Epidermal melanocyte (primary cell): ENCODE measurements around the gene RBM15.

Source experiments
- DNase-seq: peaks from one replicate; pipeline ENCODE4 v3.0.0; 2011; ENCODE audit warnings: low spot score; ENCODE audit not compliant: insufficient read length

RBM15 gene

GRCh38 chr1:110319332-110320167, 19.6 kb upstream of the RBM15 start:
- no peak for DNase-seq

DNA sequence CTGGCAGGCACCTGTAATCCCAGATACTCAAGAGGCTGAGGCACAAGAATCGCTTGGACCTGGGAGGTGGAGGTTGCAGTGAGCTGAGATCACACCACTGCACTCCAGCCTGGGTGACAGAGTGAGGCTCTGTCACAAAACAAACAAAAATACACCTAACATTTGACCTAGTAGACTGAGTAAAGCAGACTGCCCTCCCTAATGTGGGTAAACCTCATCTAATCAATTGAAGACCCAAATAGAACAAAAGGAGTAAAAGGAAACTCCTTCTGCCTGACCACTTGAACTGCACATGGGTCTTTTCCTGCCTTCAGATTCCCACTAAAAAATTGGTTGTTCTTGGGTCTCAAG, 19.0 kb upstream of the RBM15 start:
- no peak for DNase-seq

- DNase-seq, result no peak
These were observed 18.1 kb upstream of the RBM15 start for GRCh38 chr1:110321045-110321444.

DNA sequence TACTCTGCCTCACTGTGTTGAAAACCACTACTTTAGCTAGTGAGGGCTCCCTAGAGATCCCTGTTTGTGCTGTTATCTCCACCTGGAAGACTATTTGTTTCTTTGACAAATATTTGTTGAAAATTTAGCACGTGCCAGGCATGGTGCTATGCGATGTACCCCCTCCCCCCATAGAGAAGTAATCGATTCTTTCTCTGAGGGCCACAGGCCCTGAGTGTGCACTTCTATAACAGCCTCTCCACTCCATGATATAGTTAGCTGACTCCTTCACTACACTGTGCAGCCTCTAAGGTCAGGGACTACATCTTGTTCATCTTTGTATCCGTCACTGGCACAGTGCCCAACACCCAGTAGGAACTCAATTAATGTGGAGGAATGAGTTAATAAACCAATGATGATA, 17.3 kb upstream of the RBM15 start:
- no peak for DNase-seq

GRCh38 chr1:110324667-110325066, 14.5 kb upstream of the RBM15 start:
- no peak for DNase-seq

GRCh38 chr1:110326826-110327225, 12.4 kb upstream of the RBM15 start:
- no peak for DNase-seq

GRCh38 chr1:110328274-110328673, 10.9 kb upstream of the RBM15 start:
- no peak for DNase-seq

DNA sequence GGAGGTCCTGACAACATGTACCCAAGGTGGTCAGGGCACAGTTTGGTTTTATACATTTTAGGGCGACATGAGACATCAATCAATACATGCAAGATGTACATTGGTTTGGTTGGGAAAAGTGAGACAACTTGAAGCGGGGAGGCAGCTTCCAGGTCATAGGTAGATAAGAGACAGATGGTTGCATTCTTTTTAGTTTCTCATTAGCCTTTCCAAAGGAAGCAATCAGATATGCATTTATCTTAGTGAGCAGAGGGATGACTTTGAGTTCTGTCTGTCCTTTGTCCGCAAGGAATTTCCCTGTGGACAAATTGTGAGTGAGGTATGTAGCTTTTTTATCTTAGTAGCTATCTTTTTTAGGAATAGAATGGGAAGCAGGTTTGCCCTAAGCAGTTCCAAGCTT, 10.5 kb upstream of the RBM15 start:
- DNase-seq, result no peak

- no peak for DNase-seq
These were observed 3.9 kb upstream of the RBM15 start for GRCh38 chr1:110335265-110335664.

- no peak for DNase-seq
These were observed 2.7 kb upstream of the RBM15 start for GRCh38 chr1:110336300-110337039.

GRCh38 chr1:110337704-110338308, 1.4 kb upstream of the RBM15 start:
- no peak for DNase-seq

GRCh38 chr1:110338309-110338885, 780 bp upstream of the RBM15 start:
- DNase-seq, result peak; percentile 89

DNA sequence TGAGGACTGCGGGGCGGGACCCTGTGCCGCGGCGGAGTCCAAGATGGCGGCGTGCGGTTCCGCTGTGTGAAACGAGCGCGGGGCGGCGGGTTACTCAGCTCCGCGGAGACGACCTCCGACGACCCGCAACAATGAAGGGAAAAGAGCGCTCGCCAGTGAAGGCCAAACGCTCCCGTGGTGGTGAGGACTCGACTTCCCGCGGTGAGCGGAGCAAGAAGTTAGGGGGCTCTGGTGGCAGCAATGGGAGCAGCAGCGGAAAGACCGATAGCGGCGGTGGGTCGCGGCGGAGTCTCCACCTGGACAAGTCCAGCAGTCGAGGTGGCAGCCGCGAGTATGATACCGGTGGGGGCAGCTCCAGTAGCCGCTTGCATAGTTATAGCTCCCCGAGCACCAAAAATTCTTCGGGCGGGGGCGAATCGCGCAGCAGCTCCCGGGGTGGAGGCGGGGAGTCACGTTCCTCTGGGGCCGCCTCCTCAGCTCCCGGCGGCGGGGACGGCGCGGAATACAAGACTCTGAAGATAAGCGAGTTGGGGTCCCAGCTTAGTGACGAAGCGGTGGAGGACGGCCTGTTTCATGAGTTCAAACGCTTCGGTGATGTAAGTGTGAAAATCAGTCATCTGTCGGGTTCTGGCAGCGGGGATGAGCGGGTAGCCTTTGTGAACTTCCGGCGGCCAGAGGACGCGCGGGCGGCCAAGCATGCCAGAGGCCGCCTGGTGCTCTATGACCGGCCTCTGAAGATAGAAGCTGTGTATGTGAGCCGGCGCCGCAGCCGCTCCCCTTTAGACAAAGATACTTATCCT, 430 bp downstream of the RBM15 start:
- DNase-seq, result no peak

DNA sequence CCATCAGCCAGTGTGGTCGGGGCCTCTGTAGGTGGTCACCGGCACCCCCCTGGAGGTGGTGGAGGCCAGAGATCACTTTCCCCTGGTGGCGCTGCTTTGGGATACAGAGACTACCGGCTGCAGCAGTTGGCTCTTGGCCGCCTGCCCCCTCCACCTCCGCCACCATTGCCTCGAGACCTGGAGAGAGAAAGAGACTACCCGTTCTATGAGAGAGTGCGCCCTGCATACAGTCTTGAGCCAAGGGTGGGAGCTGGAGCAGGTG, 961 bp downstream of the RBM15 start:
- no peak for DNase-seq

DNA sequence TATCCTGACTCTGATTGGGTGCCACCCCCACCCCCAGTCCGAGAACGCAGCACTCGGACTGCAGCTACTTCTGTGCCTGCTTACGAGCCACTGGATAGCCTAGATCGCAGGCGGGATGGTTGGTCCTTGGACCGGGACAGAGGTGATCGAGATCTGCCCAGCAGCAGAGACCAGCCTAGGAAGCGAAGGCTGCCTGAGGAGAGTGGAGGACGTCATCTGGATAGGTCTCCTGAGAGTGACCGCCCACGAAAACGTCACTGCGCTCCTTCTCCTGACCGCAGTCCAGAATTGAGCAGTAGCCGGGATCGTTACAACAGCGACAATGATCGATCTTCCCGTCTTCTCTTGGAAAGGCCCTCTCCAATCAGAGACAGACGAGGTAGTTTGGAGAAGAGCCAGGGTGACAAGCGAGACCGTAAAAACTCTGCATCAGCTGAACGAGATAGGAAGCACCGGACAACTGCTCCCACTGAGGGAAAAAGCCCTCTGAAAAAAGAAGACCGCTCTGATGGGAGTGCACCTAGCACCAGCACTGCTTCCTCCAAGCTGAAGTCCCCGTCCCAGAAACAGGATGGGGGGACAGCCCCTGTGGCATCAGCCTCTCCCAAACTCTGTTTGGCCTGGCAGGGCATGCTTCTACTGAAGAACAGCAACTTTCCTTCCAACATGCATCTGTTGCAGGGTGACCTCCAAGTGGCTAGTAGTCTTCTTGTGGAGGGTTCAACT, 2.1 kb downstream of the RBM15 start:
- no peak for DNase-seq

GRCh38 chr1:110341872-110342331, 2.7 kb downstream of the RBM15 start:
- no peak for DNase-seq

DNA sequence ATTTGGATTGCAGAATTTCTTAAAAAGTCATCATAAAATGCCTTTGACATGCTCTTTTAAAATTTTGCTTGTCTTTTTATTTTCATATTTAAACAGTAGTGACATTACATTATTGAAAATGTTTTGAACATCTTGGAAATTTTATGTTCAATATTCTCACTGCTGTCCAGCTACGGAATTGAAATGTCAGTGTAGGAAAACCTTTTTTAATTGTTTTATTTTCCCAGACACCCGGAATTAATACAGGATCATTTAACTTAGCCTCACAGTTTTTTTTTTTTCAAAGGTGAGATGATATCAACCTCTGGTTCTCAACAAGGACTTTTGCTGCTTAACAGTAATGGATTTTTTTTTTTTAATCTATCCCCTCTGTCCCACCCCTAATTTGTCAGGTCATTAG, 4.1 kb downstream of the RBM15 start:
- DNase-seq, result no peak

- DNase-seq, result no peak
These were observed 5.0 kb downstream of the RBM15 start for GRCh38 chr1:110344152-110344551.

GRCh38 chr1:110345480-110345879, 6.3 kb downstream of the RBM15 start:
- DNase-seq, result no peak

- no peak for DNase-seq
These were observed 7.5 kb downstream of the RBM15 start for GRCh38 chr1:110346690-110347089.
